ENCODE data around the gene DAPK3. TPM values are rescaled to one million over a fixed set of nuclear protein-coding genes. Genes with fewer than 3 reads are reported as not detected.
"Not testable (repeated sequence)": the region's sequence is repeated elsewhere in the genome, so short reads cannot be mapped to it uniquely, and the experiment has no call there.

DAPK3 gene
- total RNA-seq, 2 donors from 2014 or later = 52.2 to 74.6 TPM

DNA sequence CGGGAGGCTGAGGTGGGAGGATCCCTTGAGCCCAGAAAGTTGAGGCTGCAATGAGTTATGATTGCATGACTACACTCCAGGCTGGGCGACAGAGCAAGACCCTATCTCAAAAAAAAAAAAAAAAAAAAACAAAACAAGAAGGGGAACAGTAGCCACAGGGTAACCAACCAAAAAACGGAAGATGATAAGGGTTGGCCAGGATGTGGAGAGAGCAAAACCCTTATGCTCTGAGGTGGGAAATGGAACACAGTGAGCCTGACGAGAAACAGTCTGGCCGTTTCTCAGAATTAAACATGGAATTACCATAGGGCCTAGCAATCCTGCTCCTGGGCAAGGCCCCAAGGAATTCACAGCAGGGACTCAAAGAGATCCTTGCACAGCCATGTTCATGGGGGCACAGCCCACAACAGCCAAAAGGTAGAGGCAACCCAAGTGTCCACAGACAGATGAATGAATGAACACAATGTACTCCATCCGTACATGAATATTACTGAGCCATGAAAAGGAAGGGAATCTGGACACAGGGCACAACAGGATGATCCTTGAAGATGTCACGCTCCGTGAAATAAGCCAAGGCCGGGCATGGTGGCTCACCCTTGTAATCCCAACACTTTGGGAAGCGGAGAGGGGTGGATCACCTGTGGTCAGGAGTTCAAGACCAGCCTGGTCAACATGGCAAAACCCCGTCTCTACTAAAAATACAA lies 26.7 kb downstream of the DAPK3 start:
- ATAC-seq (no peak), DNase-seq (no peak)
- intact Hi-C loops (cut with DNase I, micrococcal nuclease) = no loop called here

DNA sequence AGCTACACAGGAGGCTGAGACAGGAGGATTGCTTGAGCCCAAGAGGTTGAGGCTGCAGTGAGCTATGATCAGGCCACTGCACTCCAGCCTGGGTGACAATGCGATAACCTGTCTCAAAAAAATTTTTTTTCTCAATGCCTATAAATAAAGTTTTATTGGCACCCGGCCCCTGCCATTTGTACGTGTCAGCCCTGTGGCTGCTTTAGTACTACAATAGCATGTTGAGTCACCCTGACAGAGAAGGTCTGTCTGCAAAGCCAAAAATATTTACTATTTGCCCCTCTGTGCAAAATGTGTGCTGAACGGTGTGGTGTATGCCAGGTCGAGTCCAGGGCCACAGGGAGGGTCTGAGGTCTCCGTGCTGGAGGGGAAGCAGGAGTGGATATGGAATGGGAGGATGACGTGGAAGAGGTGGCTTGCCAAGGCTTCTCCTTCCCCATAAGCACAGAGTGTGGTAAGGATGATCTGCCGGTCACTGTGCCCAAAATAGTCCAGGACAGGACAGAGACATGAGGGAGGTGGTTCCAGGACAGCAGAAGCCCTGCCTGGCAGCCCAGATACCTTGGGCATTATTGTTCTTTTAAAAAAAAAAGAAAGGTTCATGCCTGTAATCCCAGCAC lies 28.0 kb downstream of the DAPK3 start:
- intact Hi-C loops (cut with DNase I, micrococcal nuclease) = no loop called here
- ATAC-seq (no peak), DNase-seq (no peak)

DNA sequence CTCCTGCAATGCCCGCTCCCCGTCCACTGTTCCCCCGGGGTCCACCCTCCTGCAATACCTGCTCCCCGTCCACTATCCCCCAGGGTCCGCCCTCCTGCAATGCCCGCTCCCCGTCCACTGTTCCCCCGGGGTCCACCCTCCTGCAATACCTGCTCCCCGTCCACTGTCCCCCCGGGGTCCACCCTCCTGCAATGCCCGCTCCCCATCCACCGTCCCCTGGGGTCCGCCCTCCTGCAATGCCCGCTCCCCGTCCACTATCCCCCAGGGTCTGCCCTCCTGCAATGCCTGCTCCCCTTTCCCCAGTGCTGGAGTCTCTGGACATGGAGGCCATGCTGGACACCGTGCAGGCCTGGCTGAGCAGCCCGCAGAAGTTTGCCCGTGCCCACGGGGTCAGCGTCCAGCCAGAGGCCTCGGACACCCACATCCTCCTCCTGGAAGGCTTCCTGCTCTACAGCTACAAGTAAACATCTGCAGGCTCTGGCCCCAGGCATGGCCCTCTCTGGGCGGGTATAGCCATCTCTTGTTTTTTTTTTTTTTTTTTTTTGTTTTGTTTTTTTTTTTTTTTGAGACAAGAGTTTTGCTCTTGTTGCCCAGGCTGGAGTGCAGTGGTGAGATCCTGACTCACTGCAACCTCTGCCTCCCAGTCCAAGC lies 32.5 kb downstream of the DAPK3 start:
- intact Hi-C loops (cut with DNase I, micrococcal nuclease); DNase-seq; ATAC-seq: not testable (repeated sequence)

DNA sequence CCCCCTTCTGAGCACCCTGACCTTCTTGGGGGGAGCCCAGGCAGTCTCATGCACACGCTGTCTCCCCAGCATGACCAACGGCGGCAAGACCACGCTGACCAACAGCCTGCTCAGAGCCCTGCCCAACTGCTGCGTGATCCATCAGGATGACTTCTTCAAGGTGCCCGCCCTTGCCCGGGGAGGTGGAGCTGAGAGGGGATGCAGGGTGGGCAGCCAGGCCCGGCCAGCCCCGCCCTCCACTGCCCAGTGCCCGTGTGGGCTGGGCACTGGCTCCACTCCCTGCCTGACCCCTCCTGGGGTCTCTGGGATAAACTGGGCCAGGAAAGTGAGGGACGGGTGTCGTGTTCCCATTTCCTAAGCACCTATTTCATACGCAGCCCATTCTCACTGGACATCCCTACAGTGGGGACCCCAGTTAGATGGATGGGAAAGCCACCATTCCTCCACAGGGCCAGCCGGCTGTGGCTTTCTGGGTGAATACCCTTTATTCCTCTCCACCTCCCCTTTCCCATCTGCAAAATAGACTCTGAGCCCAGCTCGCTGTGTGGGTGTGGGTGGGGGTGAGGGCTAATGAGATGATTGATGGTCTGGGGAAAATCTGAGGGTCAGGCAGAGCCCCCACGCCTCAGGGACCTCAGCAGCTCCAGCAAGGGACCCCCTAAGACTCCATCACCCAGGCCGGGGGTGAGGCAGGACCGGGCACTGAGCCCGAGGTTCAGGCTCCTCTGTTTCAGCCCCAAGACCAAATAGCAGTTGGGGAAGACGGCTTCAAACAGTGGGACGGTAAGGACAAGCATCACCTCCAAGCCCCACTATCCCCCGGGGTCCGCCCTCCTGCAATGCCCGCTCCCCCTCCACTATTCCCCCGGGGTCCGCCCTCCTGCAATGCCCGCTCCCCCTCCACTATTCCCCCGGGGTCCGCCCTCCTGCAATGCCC lies 34.1 kb downstream of the DAPK3 start:
- DNase-seq = no peak
- intact Hi-C loops (cut with DNase I, micrococcal nuclease) = no loop called here
- ATAC-seq = no peak

DNA sequence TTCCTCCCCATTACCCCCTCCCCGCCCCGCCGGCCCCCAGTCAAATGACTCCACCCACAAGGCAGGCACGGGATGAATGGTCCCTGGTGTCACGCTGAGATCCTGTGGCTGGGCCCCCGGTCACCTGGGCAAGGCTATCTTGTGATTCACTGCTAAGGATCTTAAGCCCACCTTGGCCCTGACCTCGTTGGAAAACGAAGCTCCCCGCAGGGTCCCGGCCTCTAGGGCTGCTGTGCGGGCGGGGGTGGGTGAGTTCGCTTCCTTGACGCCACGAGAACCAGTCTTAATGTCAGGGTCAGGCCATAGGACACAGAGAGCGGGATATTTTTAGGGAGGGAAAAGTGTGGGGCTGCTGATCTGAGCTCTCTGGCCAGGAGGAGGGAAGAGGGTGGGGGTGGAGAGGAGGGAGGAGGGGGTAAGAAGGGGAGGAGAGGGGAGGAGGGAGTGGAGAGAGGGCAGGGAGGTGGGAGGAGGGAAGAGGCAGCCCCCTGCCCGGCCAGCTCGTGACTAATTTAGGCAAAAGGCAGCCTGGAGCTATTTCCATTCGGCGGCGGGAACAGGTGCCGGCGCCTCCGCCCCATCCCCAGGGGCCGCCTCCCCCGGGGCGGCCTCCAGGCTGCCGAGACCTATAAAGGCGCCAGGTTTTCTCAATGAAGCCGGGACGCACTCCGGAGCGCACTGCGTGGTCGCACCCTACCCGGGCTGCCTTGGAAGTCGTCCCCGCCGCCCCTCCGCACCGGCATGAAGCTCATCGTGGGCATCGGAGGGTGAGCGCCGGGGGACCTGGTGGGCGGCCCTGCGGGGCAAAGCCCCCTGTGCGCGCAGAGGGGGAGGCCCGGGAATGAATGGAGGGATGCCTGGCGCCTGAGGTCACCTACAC lies 37.7 kb downstream of the DAPK3 start, which contains the start of gene NMRK2:
Gene NMRK2, plus strand, starts transcription at position 139 of the 880 bp plus-strand sequence. Its CDS starts 603 bp downstream, at position 742.
- intact Hi-C loops (cut with DNase I, micrococcal nuclease) = no loop called here
- no peak for DNase-seq

DNA sequence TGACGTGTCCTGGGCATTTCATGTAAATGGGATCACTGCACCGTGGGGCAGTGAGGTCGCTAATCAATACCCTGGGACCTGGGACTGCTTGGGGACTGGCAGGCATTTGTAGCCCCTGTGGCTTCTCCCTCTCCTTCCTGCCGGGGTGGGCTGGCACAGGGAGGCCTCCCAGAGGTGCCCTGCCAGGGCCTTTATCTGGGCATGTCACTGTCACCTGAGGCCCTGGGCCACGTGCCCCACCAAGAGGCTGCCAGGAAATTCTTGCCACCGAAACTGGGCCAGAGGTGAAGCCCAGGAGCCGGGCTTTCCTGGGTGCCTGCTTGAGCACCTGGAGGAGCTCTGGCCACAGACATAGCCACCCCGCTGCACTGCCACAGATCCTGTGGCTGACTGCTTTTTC lies 39.9 kb downstream of the DAPK3 start:
- DNase-seq (no peak), ATAC-seq (peak; percentile 51)
- intact Hi-C loops (cut with DNase I, micrococcal nuclease) = no loop called here

More for the DNA sequence above, 37.7 kb downstream of the DAPK3 start, which contains the start of gene NMRK2:
- no peak for ATAC-seq

DNA sequence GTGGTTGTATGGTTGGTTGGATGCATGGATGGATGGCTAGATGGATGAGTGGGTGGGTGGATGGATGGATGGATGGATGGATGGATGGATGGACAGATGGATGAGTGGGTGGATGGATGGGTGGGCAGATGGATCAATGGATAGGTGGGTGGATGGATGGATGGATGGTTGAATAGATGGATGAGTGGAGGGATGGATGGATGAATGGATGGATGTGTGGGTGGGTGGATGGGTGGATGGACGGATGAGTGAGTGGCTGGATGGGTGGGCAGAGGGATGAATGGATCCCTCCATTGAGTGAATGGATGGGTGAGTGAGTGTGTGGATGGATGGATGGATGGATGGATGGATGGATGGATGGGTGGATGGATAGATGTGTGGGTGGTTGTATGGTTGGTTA lies 47.0 kb downstream of the DAPK3 start:
- intact Hi-C loops (cut with DNase I, micrococcal nuclease) = no loop called here
- no peak for ATAC-seq
- no peak for DNase-seq

DNA sequence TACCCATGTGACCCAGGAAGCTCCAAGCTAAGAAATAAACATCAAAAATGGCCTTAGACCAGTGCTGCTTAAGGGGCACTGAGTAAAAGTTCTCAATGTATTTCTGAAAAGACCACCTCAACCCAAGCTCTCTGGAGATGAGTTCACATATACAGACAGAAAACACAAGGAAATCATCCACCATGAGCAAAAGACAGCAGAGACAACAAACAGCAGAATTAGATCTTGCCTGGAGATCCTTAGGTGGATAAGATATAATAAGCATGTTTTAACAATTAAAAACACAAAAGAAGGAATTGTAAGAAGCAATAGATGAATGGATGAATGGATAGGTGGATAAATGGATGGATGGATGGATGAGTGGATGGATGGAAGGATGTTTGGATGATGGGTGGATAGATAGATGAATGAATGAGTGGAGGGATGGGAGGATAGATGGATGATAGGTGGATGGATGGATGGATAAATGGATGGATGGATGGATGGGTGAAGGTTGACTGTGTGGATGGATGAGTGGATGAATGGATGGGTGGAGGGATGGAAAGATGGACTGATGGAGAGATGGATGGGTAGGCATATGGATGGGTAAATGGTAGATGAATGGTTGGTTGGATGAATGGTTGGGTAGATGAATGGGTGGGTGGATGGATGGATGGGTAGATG lies 47.7 kb downstream of the DAPK3 start:
- ATAC-seq (no peak), DNase-seq (no peak)
- intact Hi-C loops (cut with DNase I, micrococcal nuclease) = no loop called here

DNA sequence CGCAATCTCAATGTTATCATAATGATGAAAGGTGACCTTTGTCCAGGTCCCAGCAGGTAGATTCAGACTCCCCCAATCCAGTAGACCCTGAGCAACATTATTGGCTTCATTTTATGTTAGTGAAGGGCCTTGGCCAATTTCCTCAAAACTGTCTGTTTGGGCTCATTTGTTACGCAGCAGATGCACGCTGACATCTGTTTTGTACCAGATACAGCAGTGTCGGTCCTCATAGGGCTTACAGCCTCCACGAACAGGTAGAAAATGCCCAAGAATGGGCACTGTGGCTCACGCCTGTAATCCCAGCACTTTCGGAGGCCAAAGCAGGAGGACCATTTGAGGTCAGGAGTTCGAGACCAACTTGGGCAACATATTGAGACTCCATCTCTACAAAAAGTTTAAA lies 51.1 kb downstream of the DAPK3 start:
- DNase-seq (no peak), ATAC-seq (no peak)
- intact Hi-C loops (cut with DNase I, micrococcal nuclease) = no loop called here

DNA sequence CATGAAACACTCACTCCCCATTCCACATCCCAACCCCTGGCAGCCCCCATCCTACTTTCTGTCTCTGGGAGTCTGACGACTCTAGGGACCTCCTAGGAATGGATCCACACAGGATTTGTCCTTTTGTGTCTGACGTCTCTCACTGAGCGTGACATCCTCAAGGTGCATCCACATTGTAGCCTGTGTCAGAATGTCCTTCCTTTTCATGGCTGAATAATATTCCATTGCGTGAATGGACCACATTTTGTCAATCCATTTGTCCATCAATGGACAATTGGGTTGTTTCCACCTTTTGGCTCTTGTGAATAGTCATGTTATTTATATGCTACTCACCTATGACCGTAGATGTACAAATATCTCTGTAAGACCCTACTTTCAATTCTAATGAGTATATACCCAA lies 54.9 kb downstream of the DAPK3 start:
- DNase-seq (no peak), ATAC-seq (no peak)
- intact Hi-C loops (cut with DNase I, micrococcal nuclease) = no loop called here

DNA sequence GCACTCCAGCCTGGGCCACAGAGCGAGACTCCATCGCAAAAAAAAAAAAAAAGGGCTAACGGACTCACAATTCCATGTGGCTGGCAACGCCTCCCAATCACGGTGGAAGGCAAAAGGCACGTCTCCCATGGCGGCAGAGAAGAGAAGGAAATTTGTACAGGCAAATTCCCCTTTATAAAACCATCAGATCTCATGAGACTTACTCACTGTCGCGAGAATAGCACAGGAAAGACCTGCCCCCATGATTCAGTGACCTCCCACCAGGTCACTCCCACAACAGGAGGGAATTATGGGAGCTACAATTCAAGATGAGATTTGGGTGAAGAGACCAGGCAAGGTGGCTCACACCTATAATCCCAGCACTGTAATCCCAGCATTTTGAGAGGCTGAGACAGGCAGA lies 56.7 kb downstream of the DAPK3 start:
- DNase-seq (no peak), ATAC-seq (no peak)
- intact Hi-C loops (cut with DNase I, micrococcal nuclease) = no loop called here

DNA sequence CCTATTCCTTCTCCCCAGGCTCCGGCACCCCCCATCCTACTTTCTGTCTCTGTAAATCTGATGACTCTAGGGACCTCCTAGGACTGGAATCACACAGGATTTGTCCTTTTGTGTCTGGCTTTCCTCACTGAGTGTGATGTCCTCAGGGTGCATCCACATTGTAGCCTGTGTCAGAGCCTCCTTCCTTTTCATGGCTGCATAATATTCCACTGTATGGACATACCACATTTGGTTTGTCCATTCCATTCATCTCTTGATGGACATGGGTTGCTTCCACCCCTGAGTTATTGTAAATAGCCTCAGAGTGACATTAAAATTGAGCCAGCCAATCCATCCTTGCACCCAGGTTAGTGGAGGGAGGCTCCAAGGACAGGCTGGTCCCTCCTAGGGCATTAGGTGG lies 60.8 kb downstream of the DAPK3 start:
- intact Hi-C loops (cut with DNase I, micrococcal nuclease) = no loop called here
- ATAC-seq (no peak), DNase-seq (no peak)

Small RNA genes lying within 50 kb of the gene (microRNA-seq; reads per million reads assigned to microRNA genes)
- 0 reads per million in 2 donors for gene MIR637

Other genes starting within 250 kb of the DAPK3 start
- gene APBA3, start 209.4 kb downstream of the DAPK3 start, total RNA-seq = 10 to 100 TPM; 15.4 to 17.5 TPM
- 10 to 100 TPM; 64.6 to 67.7 TPM for gene MRPL54, start 208.4 kb downstream of the DAPK3 start, total RNA-seq
- not detected for gene RAX2, start 198.9 kb downstream of the DAPK3 start, total RNA-seq
- 1 to 10 TPM; 1.5 to 2.4 TPM for gene MATK, start 184.7 kb downstream of the DAPK3 start, total RNA-seq
- not detected for gene ZFR2, start 102.1 kb downstream of the DAPK3 start, total RNA-seq
- gene ATCAY, start 90.4 kb downstream of the DAPK3 start, total RNA-seq = under 1 TPM; 0.06 to 0.28 TPM
- not detected for gene NMRK2, start 38.0 kb downstream of the DAPK3 start, total RNA-seq
- 1,000 to 10,000 TPM; 1,955 to 2,053 TPM for gene EEF2, start 14.4 kb upstream of the DAPK3 start, total RNA-seq
- gene PIAS4, start 36.6 kb upstream of the DAPK3 start, total RNA-seq = 10 to 100 TPM; 25.1 to 27.7 TPM
- gene ZBTB7A, start 95.8 kb upstream of the DAPK3 start, total RNA-seq = 100 to 1,000 TPM; 110 to 124 TPM
- 100 to 1,000 TPM; 208 to 229 TPM for gene MAP2K2, start 153.0 kb upstream of the DAPK3 start, total RNA-seq
- gene CREB3L3, start 182.5 kb upstream of the DAPK3 start, total RNA-seq = 1 to 10 TPM; 6.7 to 7.0 TPM
- gene SIRT6, start 211.5 kb upstream of the DAPK3 start, total RNA-seq = 100 to 1,000 TPM in 1 of 2 donors, 10 to 100 TPM in 1; 96.1 to 149 TPM
- 1 to 10 TPM; 1.0 to 1.1 TPM for gene ANKRD24, start 211.6 kb upstream of the DAPK3 start, total RNA-seq

All from left colon (tissue), 2 donors.